Brain microvascular endothelial cell (primary cell): ENCODE data around the gene ADAR.

Source experiments
- DNase-seq: peaks from one replicate; pipeline ENCODE4 v3.0.0-alpha.2; 2020
- H3K27ac ChIP-seq: fragments of 250-450 bp; sonication (Bioruptor Pico); 2 replicates; pipeline ENCODE4 v1.5.1; 2020; ENCODE audit warnings: mild to moderate bottlenecking, moderate library complexity
- H3K27me3 ChIP-seq: fragments of 250-450 bp; sonication (Bioruptor Pico); replicated peaks from 2 replicates; pipeline ENCODE4 v1.5.1; 2020; ENCODE audit warnings: mild to moderate bottlenecking
- H3K36me3 ChIP-seq: fragments of 250-450 bp; sonication (Bioruptor Pico); replicated peaks from 2 replicates; pipeline ENCODE4 v1.5.1; 2020; ENCODE audit warnings: mild to moderate bottlenecking
- H3K4me3 ChIP-seq: 2 replicates; pipeline ENCODE4 v1.5.1; 2011; ENCODE audit warnings: low read depth, mild to moderate bottlenecking, control low read depth, low read length, moderate library complexity
- CTCF ChIP-seq: IDR thresholded peaks from 2 replicates; pipeline ENCODE4 v1.5.1; 2011; ENCODE audit warnings: low read depth, mild to moderate bottlenecking, moderate library complexity, low read length, control low read depth, inconsistent platforms; ENCODE audit errors: missing control alignments
- in situ Hi-C: cut with HindIII; loops from 2 replicates; pipeline ENCODE4 v1.10.0; 2017; ENCODE audit warnings: low sequenced_read_pairs, low pct_ligation_motif_present

The ADAR gene

GRCh38 chr1:154586641-154587040 lies 21.3 kb downstream of the ADAR start:
- in situ Hi-C loops, result no loop called here
- TF ChIP-seq CTCF, result no peak
- H3K27me3 ChIP-seq, result no peaks in the 10 kb centered on the region

GRCh38 chr1:154586231-154586630 lies 21.8 kb downstream of the ADAR start:
- Histone ChIP-seq H3K27me3 (no peaks in the 10 kb centered on the region), H3K4me3 (no peak overlapping the region), H3K27ac (no peak overlapping the region), H3K36me3 (peaks cover 90% of the 10 kb centered on the region)
- no peak for TF ChIP-seq CTCF
- DNase-seq, result no peak
- in situ Hi-C loops, result no loop called here

More at GRCh38 chr1:154586641-154587040, 21.3 kb downstream of the ADAR start:
- no peak for DNase-seq
- Histone ChIP-seq H3K36me3 (peaks cover 92% of the 10 kb centered on the region), H3K4me3 (no peak overlapping the region), H3K27ac (no peak overlapping the region)

GRCh38 chr1:154584267-154584994 lies 23.6 kb downstream of the ADAR start:
- DNase-seq, result no peak
- Histone ChIP-seq H3K27ac (no peak overlapping the region), H3K36me3 (peaks cover 93% of the 10 kb centered on the region), H3K27me3 (no peaks in the 10 kb centered on the region), H3K4me3 (no peak overlapping the region)
- no peak for TF ChIP-seq CTCF
- in situ Hi-C loops, result no loop called here

- Histone ChIP-seq H3K36me3 (peaks cover 92% of the 10 kb centered on the region), H3K4me3 (no peak overlapping the region), H3K27ac (no peak overlapping the region), H3K27me3 (no peaks in the 10 kb centered on the region)
- no peak for DNase-seq
- no peak for TF ChIP-seq CTCF
- in situ Hi-C loops, result no loop called here
These were observed 24.2 kb downstream of the ADAR start for GRCh38 chr1:154583773-154584172.

GRCh38 chr1:154582885-154583284 lies 25.1 kb downstream of the ADAR start:
- in situ Hi-C loops, result no loop called here
- no peak for TF ChIP-seq CTCF
- no peaks in the 10 kb centered on the region for H3K27me3 ChIP-seq
- no peak overlapping the region for H3K4me3 ChIP-seq
- no peak overlapping the region for H3K27ac ChIP-seq
- H3K36me3 ChIP-seq, result peaks cover 91% of the 10 kb centered on the region
- DNase-seq, result no peak

- Histone ChIP-seq H3K36me3 (peaks cover 91% of the 10 kb centered on the region), H3K27me3 (no peaks in the 10 kb centered on the region), H3K27ac (no peak overlapping the region), H3K4me3 (no peak overlapping the region)
- in situ Hi-C loops, result no loop called here
- DNase-seq, result no peak
- TF ChIP-seq CTCF, result no peak
These were observed 26.2 kb downstream of the ADAR start for GRCh38 chr1:154581766-154582165.
